Neural crest cell (in vitro differentiated cells): ENCODE data around the gene NELL2. TPM values are rescaled to one million over a fixed set of nuclear protein-coding genes. Genes with fewer than 3 reads are reported as not detected.

Experiments used
- DNase-seq: peaks from one replicate; pipeline ENCODE4 v3.0.0; 2021; ENCODE audit warnings: low read depth, mixed read lengths, low spot score
- H3K27ac Mint-ChIP-seq: one replicate; pipeline ENCODE4 v1.8.0; 2021; ENCODE audit warnings: mild to moderate bottlenecking, mixed read lengths; ENCODE audit not compliant: unreplicated experiment
- H3K27me3 Mint-ChIP-seq: 2 replicates; pipeline ENCODE4 v1.8.0; 2021; ENCODE audit warnings: low read depth, mild to moderate bottlenecking, mixed read lengths
- H3K36me3 Mint-ChIP-seq: 2 replicates; pipeline ENCODE4 v1.8.0; 2021; ENCODE audit warnings: low read depth, mild to moderate bottlenecking, mixed read lengths
- H3K4me1 Mint-ChIP-seq: 2 replicates; pipeline ENCODE4 v1.8.0; 2021; ENCODE audit warnings: mixed read lengths
- H3K4me3 Mint-ChIP-seq: one replicate; pipeline ENCODE4 v1.8.0; 2021; ENCODE audit warnings: mild to moderate bottlenecking, mixed read lengths
- H3K9me3 Mint-ChIP-seq: 2 replicates; pipeline ENCODE4 v1.8.0; 2021; ENCODE audit warnings: mixed read lengths
- CTCF ChIP-seq: fragments of 200-600 bp; sonication (generic); conservative IDR thresholded peaks from 2 replicates; pipeline ENCODE4 v1.5.0; 2021; ENCODE audit warnings: antibody characterized with exemption, mild to moderate bottlenecking
- total RNA-seq: library from RNA; stranded (reverse); gene quantifications from 2 replicates; pipeline ENCODE4 v1.2.1, GENCODE V29; 2021

Gene NELL2
- total RNA-seq, 1 donor from 2014 or later = 101 TPM

- no peak for TF ChIP-seq CTCF
- H3K27ac Mint-ChIP-seq = peak overlapping the region; percentile 98
- peak overlapping the region; percentile 99 for H3K4me3 Mint-ChIP-seq
- H3K36me3 Mint-ChIP-seq = peaks cover 6% of the 10 kb centered on the region
- peaks cover 34% of the 10 kb centered on the region for H3K4me1 Mint-ChIP-seq
- peaks cover 37% of the 10 kb centered on the region for H3K27me3 Mint-ChIP-seq
- peak; percentile 33 for DNase-seq
- H3K9me3 Mint-ChIP-seq = peaks cover 4% of the 10 kb centered on the region
Measured at GRCh38 chr12:44875417-44875953, 630 bp downstream of the NELL2 start.

GRCh38 chr12:44874981-44875416 is 1.1 kb downstream of the NELL2 start:
- peaks cover 11% of the 10 kb centered on the region for H3K36me3 Mint-ChIP-seq
- H3K27me3 Mint-ChIP-seq = peaks cover 37% of the 10 kb centered on the region
- TF ChIP-seq CTCF = no peak
- peaks cover 34% of the 10 kb centered on the region for H3K4me1 Mint-ChIP-seq
- peaks cover 4% of the 10 kb centered on the region for H3K9me3 Mint-ChIP-seq
- no peak for DNase-seq
- peak overlapping the region; percentile 98 for H3K27ac Mint-ChIP-seq
- H3K4me3 Mint-ChIP-seq = peak overlapping the region; percentile 99

GRCh38 chr12:44873898-44874297 is 2.2 kb downstream of the NELL2 start:
- peaks cover 4% of the 10 kb centered on the region for H3K9me3 Mint-ChIP-seq
- no peak for DNase-seq
- TF ChIP-seq CTCF = peak; percentile 53
- peaks cover 34% of the 10 kb centered on the region for H3K4me1 Mint-ChIP-seq
- H3K27me3 Mint-ChIP-seq = peaks cover 34% of the 10 kb centered on the region
- no peak overlapping the region for H3K27ac Mint-ChIP-seq
- peaks cover 19% of the 10 kb centered on the region for H3K36me3 Mint-ChIP-seq
- H3K4me3 Mint-ChIP-seq = peak overlapping the region; percentile 99

- no peak overlapping the region for H3K27ac Mint-ChIP-seq
- peaks cover 13% of the 10 kb centered on the region for H3K4me1 Mint-ChIP-seq
- no peak for TF ChIP-seq CTCF
- peaks cover 6% of the 10 kb centered on the region for H3K27me3 Mint-ChIP-seq
- no peak for DNase-seq
- no peak overlapping the region for H3K4me3 Mint-ChIP-seq
- H3K36me3 Mint-ChIP-seq = peaks cover 40% of the 10 kb centered on the region
- H3K9me3 Mint-ChIP-seq = peaks cover 17% of the 10 kb centered on the region
Measured at GRCh38 chr12:44869503-44869902, 6.6 kb downstream of the NELL2 start.

GRCh38 chr12:44863867-44864266 is 12.2 kb downstream of the NELL2 start:
- Mint-ChIP-seq H3K27me3 (no peaks in the 10 kb centered on the region), H3K4me3 (no peak overlapping the region), H3K27ac (no peak overlapping the region), H3K9me3 (peaks cover 20% of the 10 kb centered on the region), H3K4me1 (no peaks in the 10 kb centered on the region), H3K36me3 (peaks cover 41% of the 10 kb centered on the region)
- TF ChIP-seq CTCF = no peak
- DNase-seq = no peak
